Thyroid gland (tissue), 4 donors: ENCODE results near the gene DDIT3. TPM values are rescaled to one million over a fixed set of nuclear protein-coding genes. Genes with fewer than 3 reads are reported as not detected.

Experiments used
- DNase-seq, 2 donors: peaks; one replicate each; pipeline ENCODE4 v3.0.0-alpha.2; 2019
- H3K27ac ChIP-seq, 3 donors: fragments of 200-600 bp; sonication (generic); 1 replicate in 2 of 3; 2 replicates in 1 of 3; pipeline ENCODE4 v1.5.1; 2016 to 2019; ENCODE audit warnings: mild to moderate bottlenecking in 1 of 3, moderate library complexity in 1 of 3
- H3K27me3 ChIP-seq: fragments of 200-600 bp; sonication (generic); one replicate; pipeline ENCODE4 v1.5.1; 2019
- H3K36me3 ChIP-seq, 2 donors: fragments of 200-600 bp; sonication (generic); one replicate each; pipeline ENCODE4 v1.5.1; 2016 to 2019
- H3K4me1 ChIP-seq, 2 donors: fragments of 200-600 bp; sonication (generic); one replicate each; pipeline ENCODE4 v1.5.1; 2017 to 2019
- H3K4me3 ChIP-seq, 3 donors: fragments of 200-600 bp; sonication (generic); replicated peaks in 1 of 3; 1 replicate in 2 of 3; 2 replicates in 1 of 3; pipeline ENCODE4 v1.5.1; 2016; ENCODE audit warnings: mild to moderate bottlenecking in 1 of 3
- H3K9me3 ChIP-seq: fragments of 200-600 bp; sonication (generic); one replicate; pipeline ENCODE4 v1.5.1; 2017
- POLR2A ChIP-seq, 2 donors: fragments of 450-650 bp; IDR thresholded peaks; one replicate each; pipeline ENCODE4 v1.6.1; 2017; ENCODE audit warnings: antibody characterized with exemption in 2 of 2, mild to moderate bottlenecking in 2 of 2, moderate library complexity in 1 of 2
- WGBS, 2 donors: methylation state at CpG; one replicate each; pipeline ENCODE4 v1.1.5; 2017; 5-methylcytosine and 5-hydroxymethylcytosine counted together
- intact Hi-C: fragments of 100-400 bp; cut with DNase I; formaldehyde crosslinking; loops from one replicate; pipeline ENCODE4 v1.15.1; 2023
- total RNA-seq, 4 donors: library from RNA; depleted of rRNA; stranded (reverse); fragments of >200 nt; gene quantifications; one replicate each; pipeline ENCODE4 v1.2.3, GENCODE V29; 2016
- TF ChIP-seq, protein P1 (sequence below), 6 experiments: fragments of 200-600 bp in 3 of 6; fragments of 450-650 bp in 3 of 6; sonication (generic) in 3 of 6; IDR thresholded peaks; one replicate each; pipeline ENCODE4 v1.5.1; 2016 to 2019; ENCODE audit warnings: antibody characterized with exemption in 6 of 6, mild to moderate bottlenecking in 2 of 6, inconsistent platforms in 1 of 6, moderate library complexity in 1 of 6

The DDIT3 gene
- total RNA-seq, 4 donors from 2014 or later: 44.5 to 71.3 (median 53.8) TPM

GRCh38 chr12:57476162-57476992 is 43.9 kb downstream of the DDIT3 start:
- peaks cover 13 to 16% of the 10 kb centered on the region in 2 donors for H3K4me1 ChIP-seq
- intact Hi-C loops: no loop called here
- H3K36me3 ChIP-seq: no peaks in the 10 kb centered on the region
- 17 to 27% methylated on average over 21 of the region's 29 CpGs for WGBS, 2 donors
- no peak overlapping the region for H3K27ac ChIP-seq
- H3K27me3 ChIP-seq: peaks cover 14% of the 10 kb centered on the region
- TF ChIP-seq, protein P1, sequence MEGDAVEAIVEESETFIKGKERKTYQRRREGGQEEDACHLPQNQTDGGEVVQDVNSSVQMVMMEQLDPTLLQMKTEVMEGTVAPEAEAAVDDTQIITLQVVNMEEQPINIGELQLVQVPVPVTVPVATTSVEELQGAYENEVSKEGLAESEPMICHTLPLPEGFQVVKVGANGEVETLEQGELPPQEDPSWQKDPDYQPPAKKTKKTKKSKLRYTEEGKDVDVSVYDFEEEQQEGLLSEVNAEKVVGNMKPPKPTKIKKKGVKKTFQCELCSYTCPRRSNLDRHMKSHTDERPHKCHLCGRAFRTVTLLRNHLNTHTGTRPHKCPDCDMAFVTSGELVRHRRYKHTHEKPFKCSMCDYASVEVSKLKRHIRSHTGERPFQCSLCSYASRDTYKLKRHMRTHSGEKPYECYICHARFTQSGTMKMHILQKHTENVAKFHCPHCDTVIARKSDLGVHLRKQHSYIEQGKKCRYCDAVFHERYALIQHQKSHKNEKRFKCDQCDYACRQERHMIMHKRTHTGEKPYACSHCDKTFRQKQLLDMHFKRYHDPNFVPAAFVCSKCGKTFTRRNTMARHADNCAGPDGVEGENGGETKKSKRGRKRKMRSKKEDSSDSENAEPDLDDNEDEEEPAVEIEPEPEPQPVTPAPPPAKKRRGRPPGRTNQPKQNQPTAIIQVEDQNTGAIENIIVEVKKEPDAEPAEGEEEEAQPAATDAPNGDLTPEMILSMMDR (IDR thresholded peaks at IDR 0.05): no peak
- no peak for TF ChIP-seq POLR2A (IDR thresholded peaks at IDR 0.05)
- H3K9me3 ChIP-seq: no peaks in the 10 kb centered on the region
- no peak for DNase-seq
- H3K4me3 ChIP-seq: peak overlapping the region in 1 of 3 donors; percentile 14

GRCh38 chr12:57475271-57476161 is 44.8 kb downstream of the DDIT3 start:
- Histone ChIP-seq H3K4me3 (peak overlapping the region in 2 of 3 donors; percentile 8 to 14), H3K9me3 (no peaks in the 10 kb centered on the region), H3K27me3 (peaks cover 14% of the 10 kb centered on the region), H3K27ac (no peak overlapping the region), H3K36me3 (no peaks in the 10 kb centered on the region), H3K4me1 (peaks cover 13 to 16% of the 10 kb centered on the region in 2 donors)
- intact Hi-C loops: no loop called here
- no peak for TF ChIP-seq POLR2A (IDR thresholded peaks at IDR 0.05)
- TF ChIP-seq, protein P1 (IDR thresholded peaks at IDR 0.05): no peak
- peak; percentile 21 to 28 for DNase-seq
- 6 to 24% methylated on average over 38 to 50 of the region's 84 CpGs for WGBS, 2 donors

DNA sequence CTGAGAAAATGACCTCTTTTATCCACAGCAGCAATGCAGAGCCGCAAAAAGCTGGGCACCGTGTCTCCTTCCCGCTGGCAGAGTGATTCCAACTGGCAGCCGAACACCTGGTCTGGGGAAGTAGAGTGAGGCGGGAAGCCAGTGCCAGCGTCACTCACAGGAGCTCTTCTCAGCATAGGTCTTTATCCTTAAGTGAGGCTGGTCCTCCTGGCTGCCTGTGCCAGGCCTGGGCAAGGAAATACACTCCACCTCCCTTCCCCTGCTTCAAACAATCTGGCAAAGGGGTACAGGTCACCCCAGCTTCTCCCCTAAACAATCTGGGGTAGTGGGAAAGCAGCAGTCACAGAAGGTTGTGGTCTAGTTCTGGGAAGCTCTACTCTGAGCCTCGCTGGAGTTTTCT is 45.5 kb downstream of the DDIT3 start:
- H3K27me3 ChIP-seq: peaks cover 14% of the 10 kb centered on the region
- intact Hi-C loops: no loop called here
- no peak for DNase-seq
- WGBS, 2 donors: 51 to 64% methylated on average over 6 to 7 of the region's 7 CpGs
- peaks cover 13 to 16% of the 10 kb centered on the region in 2 donors for H3K4me1 ChIP-seq
- H3K4me3 ChIP-seq: no peak overlapping the region
- H3K27ac ChIP-seq: no peak overlapping the region
- H3K9me3 ChIP-seq: no peaks in the 10 kb centered on the region
- TF ChIP-seq, protein P1 (IDR thresholded peaks at IDR 0.05): no peak
- TF ChIP-seq POLR2A (IDR thresholded peaks at IDR 0.05): no peak
- no peaks in the 10 kb centered on the region for H3K36me3 ChIP-seq

- H3K27me3 ChIP-seq: peaks cover 14% of the 10 kb centered on the region
- no peak overlapping the region for H3K4me3 ChIP-seq
- H3K4me1 ChIP-seq: peaks cover 13 to 16% of the 10 kb centered on the region in 2 donors
- H3K27ac ChIP-seq: no peak overlapping the region
- no peak for TF ChIP-seq POLR2A (IDR thresholded peaks at IDR 0.05)
- TF ChIP-seq, protein P1 (IDR thresholded peaks at IDR 0.05): no peak
- WGBS, 2 donors: 69 to 74% methylated on average over 8 of the region's 8 CpGs
- no peaks in the 10 kb centered on the region for H3K9me3 ChIP-seq
- no peak for DNase-seq
- no peaks in the 10 kb centered on the region for H3K36me3 ChIP-seq
- intact Hi-C loops: no loop called here
Measured at GRCh38 chr12:57474430-57474829, 45.9 kb downstream of the DDIT3 start.
